Left cardiac atrium (tissue), 4 donors: Measurements from ENCODE around the gene GCM1. TPM values are rescaled to one million over a fixed set of nuclear protein-coding genes. Genes with fewer than 3 reads are reported as not detected.
"Not testable (repeated sequence)": the region's sequence is repeated elsewhere in the genome, so short reads cannot be mapped to it uniquely, and the experiment has no call there.

Source experiments
- ATAC-seq, 2 donors: fragments of 200-7000 bp; cut with Tn5 transposase; one replicate each; pipeline ENCODE4 v1.9.1; 2020; ENCODE audit warnings: mild to moderate bottlenecking in 2 of 2, moderate library complexity in 2 of 2
- DNase-seq: peaks from one replicate; pipeline ENCODE4 v3.0.0-alpha.2; 2020
- intact Hi-C, 2 donors: fragments of 100-400 bp; cut with DNase I; formaldehyde crosslinking; loops; one replicate each; pipeline versions ENCODE4 v1.14.1 to v1.15.1; 2022 to 2023
- long read RNA-seq: library from polyadenylated mRNA; unstranded; transcript quantifications from one replicate; pipeline ENCODE4 v2.0.0, GENCODE V29; 2021
- total RNA-seq, 2 donors: library from RNA; stranded (reverse); fragmentation: NEBNext Ultra II Directional; extraction: Animal tissue kit (Norgen Biotek cat#: 25700); gene quantifications; one replicate each; pipeline ENCODE4 v1.2.1, GENCODE V29; 2021
- donor health status: DM: no; HTN: yes; CAD: no.
- donor health status: DM: no; HTN: yes; CAD: no; lungs with severe emphysema.
- donor health status: DM: yes; HTN: yes; CAD: no.
- donor health status: Dilated cardiomyopathy.

GCM1 gene, protein sequence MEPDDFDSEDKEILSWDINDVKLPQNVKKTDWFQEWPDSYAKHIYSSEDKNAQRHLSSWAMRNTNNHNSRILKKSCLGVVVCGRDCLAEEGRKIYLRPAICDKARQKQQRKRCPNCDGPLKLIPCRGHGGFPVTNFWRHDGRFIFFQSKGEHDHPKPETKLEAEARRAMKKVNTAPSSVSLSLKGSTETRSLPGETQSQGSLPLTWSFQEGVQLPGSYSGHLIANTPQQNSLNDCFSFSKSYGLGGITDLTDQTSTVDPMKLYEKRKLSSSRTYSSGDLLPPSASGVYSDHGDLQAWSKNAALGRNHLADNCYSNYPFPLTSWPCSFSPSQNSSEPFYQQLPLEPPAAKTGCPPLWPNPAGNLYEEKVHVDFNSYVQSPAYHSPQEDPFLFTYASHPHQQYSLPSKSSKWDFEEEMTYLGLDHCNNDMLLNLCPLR
- under 1 TPM in 1 of 2 donors, not detected in 1; 0.08 TPM for total RNA-seq
- long read RNA-seq = 0 reads

DNA sequence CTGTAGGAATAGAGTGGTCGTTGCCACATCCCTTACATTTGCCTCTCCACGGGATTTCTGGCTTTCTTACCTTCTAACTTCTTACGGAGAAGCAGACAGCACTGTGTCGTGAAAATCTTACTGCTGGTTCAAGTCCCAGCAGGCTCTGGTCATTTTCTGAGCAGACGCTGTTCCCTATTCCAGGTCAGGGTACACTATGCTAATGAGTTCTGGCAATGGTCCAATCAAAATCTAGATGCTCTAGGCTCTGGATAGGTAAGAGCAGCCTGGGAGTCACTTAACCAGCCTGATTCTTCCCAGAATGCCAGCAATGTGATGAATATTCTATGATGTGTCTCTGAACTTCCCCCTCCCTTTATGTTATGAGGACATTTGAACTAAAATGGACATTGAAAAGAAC lies at the start of gene GCM1:
Gene GCM1, minus strand, starts transcription at position 158 of the 400 bp plus-strand sequence. CDS start 3,209 bp downstream, outside the sequence.
- intact Hi-C loops = no loop called here
- no peak for ATAC-seq

DNA sequence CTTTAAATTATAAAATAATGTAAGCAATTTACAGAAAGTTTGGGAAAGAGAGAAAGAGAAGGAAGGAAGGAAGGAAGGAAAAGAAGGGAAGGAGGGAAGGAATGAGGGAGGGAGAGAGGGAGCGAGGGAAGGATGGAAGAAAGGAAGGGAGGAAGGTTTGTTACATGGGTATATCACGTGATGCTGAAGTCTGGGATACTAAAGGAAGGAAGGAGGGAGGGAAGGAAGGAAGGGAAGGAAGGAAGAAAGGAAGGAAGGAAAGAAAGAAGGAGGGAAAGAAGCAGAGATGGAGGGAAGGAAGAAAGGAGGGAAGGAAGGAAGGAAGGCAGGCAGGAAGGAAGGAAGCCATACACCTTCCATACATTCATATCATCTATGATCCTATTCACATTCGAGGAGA lies 48.9 kb upstream of the GCM1 start:
- intact Hi-C loops = no loop called here
- DNase-seq = no peak
- no peak for ATAC-seq

More for the DNA sequence above, at the start of gene GCM1:
- DNase-seq = no peak

DNA sequence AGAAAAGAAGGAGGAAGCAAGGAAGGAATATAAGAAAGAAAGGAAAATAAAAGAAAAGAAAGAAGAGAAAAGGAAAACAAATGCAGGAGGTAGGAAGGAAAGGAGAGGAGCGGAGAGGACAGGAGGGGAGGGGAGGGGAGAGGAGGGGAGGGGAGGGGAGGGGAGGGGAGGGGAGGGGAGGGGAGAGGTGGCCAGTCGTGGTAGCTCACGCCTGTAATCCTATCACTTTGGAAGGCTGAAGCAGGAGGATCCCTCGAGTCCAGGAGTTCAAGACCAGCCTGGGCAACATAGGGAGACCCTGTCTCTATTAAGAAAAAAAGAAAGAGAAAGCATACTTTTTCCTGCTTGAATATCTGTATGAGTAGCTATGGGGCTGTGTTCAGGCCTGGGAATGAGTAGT lies 46.4 kb upstream of the GCM1 start:
- ATAC-seq = no peak
- intact Hi-C loops = no loop called here
- no peak for DNase-seq

DNA sequence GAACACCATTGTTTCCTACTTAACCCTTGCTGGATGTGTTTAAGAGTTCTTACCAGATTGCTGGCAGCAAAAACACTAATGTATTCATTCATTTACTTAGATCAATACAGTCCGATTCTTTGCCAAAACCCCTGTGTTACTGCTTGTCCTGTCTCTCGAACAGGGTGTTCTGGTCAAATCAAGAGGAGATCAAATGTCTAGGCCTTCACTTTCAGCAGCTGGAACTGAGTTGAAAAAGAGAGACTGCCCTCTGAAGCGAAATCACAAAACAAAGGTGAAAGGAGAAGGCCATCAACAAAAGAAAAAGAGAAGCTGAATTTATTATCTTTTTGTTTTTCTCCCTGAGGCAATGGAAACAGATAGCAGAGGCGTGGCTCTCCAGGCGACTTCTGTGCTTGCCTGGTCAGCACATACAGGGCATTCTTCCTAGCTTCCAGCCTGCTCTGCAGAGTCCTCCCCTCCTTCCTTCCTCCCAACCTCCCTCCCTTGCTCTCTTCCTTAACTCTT lies 44.1 kb upstream of the GCM1 start:
- intact Hi-C loops = no loop called here
- ATAC-seq = peak in 1 of 2 donors; percentile 51
- DNase-seq = no peak

DNA sequence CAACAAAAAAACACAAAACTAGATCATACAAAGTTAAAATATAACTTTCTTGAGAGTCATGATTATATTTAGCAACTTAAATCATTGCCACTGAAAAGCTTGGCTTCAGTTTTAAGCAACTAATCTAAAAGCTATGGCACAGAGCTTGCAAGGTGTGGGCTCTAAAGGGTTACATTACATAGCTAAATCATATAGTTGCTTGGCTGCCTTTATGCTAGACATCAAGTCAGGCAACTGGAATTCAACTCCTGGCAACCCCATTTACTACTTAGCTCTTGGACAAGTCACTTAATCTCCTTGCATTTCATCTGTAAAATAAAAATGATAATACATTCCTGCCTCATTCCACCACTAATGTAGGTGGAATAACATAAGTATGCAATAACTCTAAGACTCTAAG lies 40.9 kb upstream of the GCM1 start:
- intact Hi-C loops = no loop called here
- no peak for ATAC-seq
- no peak for DNase-seq

DNA sequence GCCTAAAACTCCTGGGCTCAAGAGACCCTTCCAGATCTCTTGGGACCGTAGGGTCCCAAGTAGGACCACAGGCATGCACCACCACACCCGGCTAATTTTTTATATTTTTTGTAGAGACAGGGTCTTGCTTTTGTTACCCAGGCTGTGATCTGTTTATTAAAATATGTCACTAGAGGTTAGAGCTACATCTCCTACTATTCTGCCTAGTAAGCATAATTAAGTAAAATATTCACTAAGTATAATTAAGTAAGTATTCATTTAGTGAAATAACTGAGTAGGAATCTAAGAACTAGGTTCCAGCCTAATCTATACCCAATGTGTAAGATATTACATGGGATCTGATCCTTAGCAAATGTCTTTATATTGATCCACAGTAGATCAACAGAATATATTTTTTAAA lies 40.2 kb upstream of the GCM1 start:
- DNase-seq = no peak
- ATAC-seq = no peak
- intact Hi-C loops = no loop called here

DNA sequence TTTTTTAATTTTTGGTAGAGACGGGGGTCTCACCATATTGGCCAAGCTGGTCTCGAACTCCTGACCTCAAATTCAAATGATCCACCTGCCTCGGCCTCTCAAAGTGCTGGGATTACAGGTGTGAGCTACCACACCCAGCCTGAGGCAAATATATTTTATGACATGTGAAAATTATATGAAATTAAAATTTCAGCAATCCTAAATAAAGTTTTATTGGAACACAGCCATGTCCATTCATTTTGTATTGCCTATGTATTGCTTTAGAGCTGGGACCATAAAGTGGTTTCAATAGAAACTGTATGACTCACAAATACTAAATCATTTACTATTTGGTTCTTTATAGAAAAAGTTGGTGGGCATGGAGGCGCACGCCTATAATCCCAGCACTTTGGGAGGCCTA lies 32.0 kb upstream of the GCM1 start:
- DNase-seq (no peak), ATAC-seq (no peak)
- intact Hi-C loops = no loop called here

DNA sequence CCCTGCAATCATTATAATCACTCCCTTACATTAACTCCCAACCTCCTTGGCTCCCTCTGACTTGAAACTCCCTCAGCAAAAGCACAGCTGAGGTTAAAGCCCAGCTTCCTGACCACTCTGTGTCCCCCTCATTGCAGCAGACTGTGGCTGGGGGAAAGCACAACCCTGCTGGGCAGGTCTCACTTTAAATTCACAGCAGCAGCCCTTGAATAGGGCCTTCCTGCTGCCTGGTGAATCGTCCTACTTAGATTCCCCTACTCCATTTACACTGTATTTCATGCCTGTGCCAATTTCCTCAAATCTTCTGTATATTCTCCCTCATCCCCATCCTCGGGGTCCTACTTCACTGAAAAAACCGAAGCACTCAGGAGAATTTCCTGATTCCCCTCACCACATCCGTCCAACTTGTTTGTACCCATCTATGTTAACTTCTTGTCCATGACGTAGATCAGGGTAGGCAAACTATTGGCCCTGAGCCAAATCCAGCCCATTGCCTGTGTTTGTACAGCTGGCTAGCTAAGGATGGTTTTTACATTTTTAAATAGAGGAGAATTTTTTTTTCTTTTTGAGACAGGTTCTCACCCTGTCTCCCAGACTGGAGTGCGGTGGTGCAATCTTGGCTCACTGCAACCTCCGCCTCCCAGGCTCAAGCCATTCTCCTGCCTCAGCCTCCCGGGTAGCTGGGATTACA lies 31.5 kb upstream of the GCM1 start:
- intact Hi-C loops = no loop called here
- peak; percentile 41 to 44 for ATAC-seq
- peak; percentile 49 for DNase-seq

DNA sequence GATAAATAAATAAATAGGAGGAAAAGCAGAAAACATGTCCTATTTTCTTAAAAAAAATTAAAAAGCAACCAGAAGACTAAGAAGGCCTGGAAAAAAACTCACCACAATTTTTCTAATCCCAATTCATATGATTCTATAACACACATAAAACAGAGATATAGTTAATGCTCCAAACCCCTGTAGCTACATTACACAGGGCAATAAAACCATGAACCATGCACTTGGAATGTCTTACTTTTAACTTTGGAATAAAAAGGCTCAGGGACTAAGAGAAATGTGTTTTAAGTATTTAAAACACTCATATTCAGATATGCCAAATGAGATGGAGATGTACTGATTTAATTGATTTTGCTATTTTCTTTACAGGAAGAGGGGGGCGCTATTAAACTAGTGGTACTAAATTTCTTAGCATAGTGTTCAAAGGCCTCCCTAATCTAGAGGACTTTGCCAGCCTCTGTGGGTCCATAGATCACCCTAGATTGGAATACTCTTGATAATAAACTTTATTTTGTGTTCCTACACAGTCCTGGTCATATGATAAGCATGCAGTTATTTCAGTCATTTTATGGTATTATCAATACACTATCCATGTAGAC lies 30.3 kb upstream of the GCM1 start:
- no peak for ATAC-seq
- intact Hi-C loops = no loop called here
- DNase-seq = no peak

DNA sequence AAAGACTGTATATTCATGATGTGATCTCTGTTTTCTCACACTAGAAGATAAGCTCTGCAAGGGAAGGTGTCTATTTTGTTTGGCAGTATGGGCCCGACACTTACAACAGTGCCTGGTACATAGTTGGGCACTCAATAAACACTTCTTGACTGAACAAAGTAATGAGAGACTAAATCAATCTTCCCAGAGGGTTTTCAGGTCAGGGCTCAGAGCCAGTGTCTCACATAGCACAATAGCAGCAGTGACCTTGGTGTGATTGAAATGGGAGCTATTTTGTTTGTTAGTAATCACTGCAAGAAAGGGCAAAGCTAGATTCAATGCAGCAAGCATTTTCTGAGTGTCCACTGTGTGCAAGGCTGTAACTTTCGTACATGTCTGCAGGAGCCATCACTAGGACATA lies 26.4 kb upstream of the GCM1 start:
- ATAC-seq (no peak), DNase-seq (no peak)
- intact Hi-C loops = no loop called here

DNA sequence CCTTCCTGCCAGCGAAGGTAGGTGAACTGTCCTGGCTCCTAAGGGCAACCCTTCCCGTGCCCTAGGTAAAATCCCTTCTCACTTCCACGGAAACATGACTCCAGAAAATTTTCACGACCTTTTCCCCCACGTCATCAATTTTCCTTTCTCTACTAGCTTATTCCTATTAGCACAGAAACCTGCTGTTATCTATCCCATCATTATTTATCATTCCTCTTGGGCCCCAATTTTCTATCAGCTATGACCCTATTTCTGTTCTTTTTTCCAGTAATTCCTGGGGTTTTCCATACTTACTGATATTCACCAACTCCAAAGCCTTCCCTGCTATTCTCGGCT lies 23.8 kb upstream of the GCM1 start:
- no peak for ATAC-seq
- no peak for DNase-seq
- intact Hi-C loops = loop anchor here (2.0 to 5.0 kb wide), 3 partner anchors 240 to 312 kb away; no protein-coding TSS in a partner anchor

DNA sequence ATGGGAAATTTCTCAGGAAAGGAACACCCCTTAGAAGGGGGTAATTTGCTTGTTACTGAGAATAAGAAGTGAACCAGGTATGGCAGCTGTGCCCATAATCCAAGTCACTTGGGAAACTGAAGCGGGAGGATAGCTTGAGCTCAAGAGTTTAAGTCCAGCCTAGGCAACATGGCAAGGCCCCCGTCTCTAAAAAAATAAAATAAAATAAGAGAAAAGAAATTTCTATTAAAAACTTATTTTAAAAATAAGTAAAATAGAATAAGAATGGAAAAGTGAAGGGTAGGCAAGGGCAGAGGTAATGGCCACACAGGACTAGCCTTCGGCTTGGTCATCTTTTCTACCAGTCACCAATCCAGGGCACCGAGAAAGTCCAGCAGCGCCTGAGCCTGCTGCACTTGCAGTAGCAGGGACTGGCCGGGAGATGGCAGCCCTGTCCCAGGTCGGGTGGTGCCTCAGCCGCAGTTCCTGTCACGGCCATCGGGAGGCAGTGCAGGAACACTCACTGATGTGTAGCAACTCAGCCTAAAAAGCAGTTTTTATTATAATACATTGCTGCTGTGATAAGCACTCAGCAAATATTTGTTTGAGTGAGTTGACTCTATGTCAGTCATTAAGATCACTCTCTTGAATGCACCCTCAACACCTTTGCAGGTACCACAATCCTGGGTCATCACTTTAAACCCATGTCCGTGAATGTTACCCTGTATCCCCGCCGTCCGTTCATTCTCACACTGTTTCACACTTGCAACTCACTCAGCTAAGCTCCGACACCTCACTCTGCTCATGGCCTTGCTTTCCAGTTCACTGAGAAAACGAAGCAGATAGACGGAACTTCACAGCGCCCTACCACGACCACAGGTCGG lies 23.2 kb upstream of the GCM1 start:
- ATAC-seq = peak; percentile 91 to 94
- intact Hi-C loops = loop anchor here (2.0 to 5.0 kb wide), 4 partner anchors 239 to 313 kb away; no protein-coding TSS in a partner anchor
- DNase-seq = peak; percentile 87

DNA sequence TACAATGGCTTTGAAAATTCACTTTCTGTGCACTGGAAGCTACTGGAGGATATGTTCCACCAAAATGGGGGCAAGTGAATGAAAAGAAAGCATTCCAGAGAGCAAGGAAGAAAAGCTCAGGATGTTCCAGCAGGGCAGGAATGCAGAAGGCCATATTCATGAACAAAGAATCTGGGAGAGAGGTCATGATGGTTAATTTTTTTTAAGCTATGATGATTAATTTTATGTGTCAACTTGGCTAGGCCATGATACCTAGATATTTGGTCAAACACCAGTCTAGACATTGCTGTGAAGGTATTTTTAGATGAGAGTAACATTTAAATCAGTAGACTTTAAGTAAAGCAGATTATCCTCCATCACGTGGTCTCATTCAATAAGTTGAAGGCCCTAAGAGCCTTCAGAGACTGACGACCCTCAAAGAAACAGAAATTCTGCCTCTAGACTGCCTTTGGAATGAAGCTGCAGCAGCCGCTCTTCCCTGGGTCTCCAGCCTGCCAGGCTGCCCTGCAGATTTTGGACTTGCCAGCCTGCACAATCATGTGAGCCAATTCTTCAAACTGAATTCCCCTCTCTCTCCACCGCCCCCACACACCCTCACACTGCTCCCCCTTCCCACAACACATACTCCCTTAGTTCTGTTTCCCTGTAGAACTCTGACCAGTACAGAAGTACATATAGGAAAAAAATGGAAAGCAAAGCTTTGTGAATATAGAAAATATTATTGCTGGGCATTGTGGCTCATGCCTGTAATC lies 20.1 kb upstream of the GCM1 start:
- DNase-seq = no peak
- intact Hi-C loops = loop anchor here in 1 of 2 donors (10.0 kb wide), 1 partner anchor 566 kb away; no protein-coding TSS in a partner anchor
- no peak for ATAC-seq

DNA sequence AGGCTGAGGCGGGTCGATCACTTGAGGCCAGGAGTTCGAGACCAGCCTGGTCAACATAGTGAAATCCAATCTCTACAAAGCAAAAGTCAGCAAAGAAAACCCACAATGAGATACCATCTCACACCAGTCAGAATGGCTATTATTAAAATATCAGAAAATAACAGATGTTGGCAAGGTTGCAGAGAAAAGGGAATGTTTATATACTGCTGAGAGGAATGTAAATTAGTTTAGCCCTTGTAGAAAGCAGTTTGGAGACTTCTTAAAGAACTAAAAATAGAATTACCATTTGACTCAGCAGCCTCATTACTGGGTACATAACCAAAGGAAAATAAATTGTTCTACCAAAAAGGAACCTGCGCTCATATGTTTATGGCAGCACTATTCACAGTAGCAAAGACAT lies 16.7 kb upstream of the GCM1 start:
- no peak for ATAC-seq
- intact Hi-C loops = loop anchor here in 1 of 2 donors (10.0 kb wide), 1 partner anchor 570 kb away; no protein-coding TSS in a partner anchor

DNA sequence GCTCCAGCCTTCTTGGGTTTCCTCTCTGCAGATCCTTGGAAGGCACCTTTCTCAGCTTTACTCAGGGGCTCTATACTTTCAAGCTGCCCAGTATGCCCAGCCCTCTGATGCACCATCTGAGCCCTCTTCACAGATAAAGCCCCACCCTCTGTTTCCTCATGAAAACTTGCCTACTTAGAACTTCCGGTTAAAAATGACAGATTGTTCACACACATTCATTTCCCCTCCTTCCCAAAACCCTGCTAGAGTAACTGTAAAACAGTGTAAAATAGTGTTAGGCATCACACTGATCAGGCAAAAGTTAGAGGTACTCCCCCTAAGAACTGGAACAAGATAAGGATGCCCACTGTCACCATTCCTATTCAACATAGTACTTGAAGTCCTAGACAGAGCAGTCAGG lies 14.0 kb upstream of the GCM1 start:
- no peak for ATAC-seq
- DNase-seq = no peak
- intact Hi-C loops = loop anchor here in 1 of 2 donors (10.0 kb wide), 1 partner anchor 572 kb away; no protein-coding TSS in a partner anchor

More for the DNA sequence above, 16.7 kb upstream of the GCM1 start:
- no peak for DNase-seq

DNA sequence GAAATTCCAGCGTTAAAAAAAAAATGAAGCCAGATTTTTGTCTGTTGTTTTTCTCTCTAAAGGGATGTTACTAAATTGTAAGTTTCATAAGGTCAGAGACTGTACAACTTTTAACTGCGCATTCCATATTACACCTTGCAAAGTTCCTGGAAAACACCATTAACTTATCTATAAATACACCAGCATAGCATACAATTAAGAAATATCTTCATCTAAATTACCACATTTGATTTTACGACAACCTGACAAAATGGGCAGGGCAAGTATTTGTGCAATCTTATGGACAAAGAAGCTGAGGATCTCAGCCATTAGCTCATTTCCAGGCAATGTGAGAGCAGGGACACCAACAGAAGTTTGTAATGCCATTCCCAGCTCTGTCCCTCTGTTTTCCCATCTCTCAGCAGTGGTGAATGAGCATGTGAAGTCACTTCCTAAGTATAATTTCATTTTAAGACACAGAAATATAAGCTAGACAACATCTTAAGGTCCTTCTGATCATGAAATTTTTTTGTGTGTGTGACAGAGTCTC lies 12.9 kb upstream of the GCM1 start:
- intact Hi-C loops = loop anchor here in 1 of 2 donors (10.0 kb wide), 1 partner anchor 573 kb away; no protein-coding TSS in a partner anchor
- ATAC-seq (no peak), DNase-seq (no peak)

DNA sequence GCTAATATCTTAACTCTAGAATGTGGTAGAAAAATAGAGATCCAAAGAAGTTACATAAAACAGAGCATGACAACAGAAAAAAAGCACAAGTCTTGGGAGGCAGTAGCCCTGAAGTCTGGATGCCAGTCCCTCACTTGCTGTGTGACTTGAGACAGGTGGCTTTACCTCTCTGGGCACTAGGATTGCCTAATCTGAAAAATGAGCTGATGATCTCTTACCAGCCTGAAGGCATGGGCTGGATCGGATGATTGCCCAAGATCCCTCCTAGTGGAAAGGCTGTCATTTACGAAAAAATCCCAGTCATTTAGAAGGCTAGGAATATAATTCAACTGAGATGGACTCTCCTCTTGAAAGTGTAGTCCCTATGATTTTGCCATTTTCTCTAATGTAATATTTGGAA lies 10.9 kb upstream of the GCM1 start:
- intact Hi-C loops = no loop called here
- no peak for ATAC-seq
- no peak for DNase-seq

DNA sequence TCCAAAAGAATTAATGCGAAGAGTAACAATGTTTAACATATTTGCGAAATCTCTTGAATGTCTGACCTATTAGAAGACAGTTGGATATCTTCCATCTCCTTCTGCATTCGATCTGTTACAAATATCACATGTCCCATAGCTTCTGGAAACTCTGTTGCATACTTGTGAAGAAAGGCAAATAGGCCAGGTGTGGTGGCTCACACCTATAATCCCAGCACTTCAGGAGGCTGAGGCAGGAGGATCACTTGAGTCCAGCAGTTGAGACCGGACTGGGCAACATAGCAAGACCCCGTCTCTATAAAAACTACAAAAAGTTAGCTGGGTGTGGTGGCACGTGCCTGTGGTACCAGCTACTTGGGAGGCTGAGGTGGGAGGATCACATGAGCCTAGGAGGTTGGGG lies 9.4 kb upstream of the GCM1 start:
- DNase-seq, intact Hi-C loops, ATAC-seq: not testable (repeated sequence)
